Hepatocyte (in vitro differentiated cells): ENCODE data around the gene ZMYND19. TPM values are rescaled to one million over a fixed set of nuclear protein-coding genes. Genes with fewer than 3 reads are reported as not detected.

Source experiments
- DNase-seq: peaks from one replicate; pipeline ENCODE4 v3.0.0-alpha.2; 2016; ENCODE audit warnings: low spot score
- H2AFZ ChIP-seq: fragments of 200-600 bp; sonication (generic); 2 replicates; pipeline ENCODE4 v1.6.0; 2016; ENCODE audit warnings: antibody characterized with exemption, mild to moderate bottlenecking
- H3K27ac ChIP-seq: fragments of 200-600 bp; sonication (generic); 2 replicates; pipeline ENCODE4 v1.5.1; 2016; ENCODE audit warnings: mild to moderate bottlenecking
- H3K27me3 ChIP-seq: fragments of 200-600 bp; sonication (generic); 2 replicates; pipeline ENCODE4 v1.6.1; 2016
- H3K36me3 ChIP-seq: fragments of 200-600 bp; sonication (generic); replicated peaks from 2 replicates; pipeline ENCODE4 v1.5.1; 2016; ENCODE audit warnings: low read depth; ENCODE audit not compliant: insufficient read depth
- H3K4me1 ChIP-seq: fragments of 200-600 bp; sonication (generic); 2 replicates; pipeline ENCODE4 v1.5.1; 2016; ENCODE audit warnings: mild to moderate bottlenecking, moderate library complexity; ENCODE audit not compliant: insufficient read depth
- H3K4me2 ChIP-seq: fragments of 200-600 bp; sonication (generic); 2 replicates; pipeline ENCODE4 v1.6.0; 2016
- H3K4me3 ChIP-seq: fragments of 200-600 bp; sonication (generic); 2 replicates; pipeline ENCODE4 v1.5.1; 2016; ENCODE audit warnings: mild to moderate bottlenecking
- H3K79me2 ChIP-seq: fragments of 200-600 bp; sonication (generic); 2 replicates; pipeline ENCODE4 v1.6.0; 2017; ENCODE audit warnings: mild to moderate bottlenecking
- H3K9me2 ChIP-seq: fragments of 200-600 bp; sonication (generic); replicated peaks from 2 replicates; pipeline ENCODE4 v1.6.0; 2017; ENCODE audit warnings: mild to moderate bottlenecking; ENCODE audit not compliant: insufficient read depth
- H3K9me3 ChIP-seq: fragments of 200-600 bp; sonication (generic); 2 replicates; pipeline ENCODE4 v1.5.1; 2016; ENCODE audit warnings: low read depth, mild to moderate bottlenecking
- H4K20me1 ChIP-seq: fragments of 200-600 bp; sonication (generic); 2 replicates; pipeline ENCODE4 v1.6.0; 2016; ENCODE audit warnings: mild to moderate bottlenecking; ENCODE audit not compliant: insufficient read depth, poor library complexity, severe bottlenecking
- EZH2 ChIP-seq: fragments of 200-600 bp; sonication (generic); IDR thresholded peaks from 2 replicates; pipeline ENCODE4 v1.6.1; 2016; ENCODE audit warnings: antibody characterized with exemption, mild to moderate bottlenecking, borderline replicate concordance
- EZH2phosphoT487 ChIP-seq: fragments of 200-600 bp; sonication (generic); IDR thresholded peaks from one replicate; pipeline ENCODE4 v1.6.1; 2018; ENCODE audit warnings: antibody characterized with exemption, mild to moderate bottlenecking, low read depth, moderate library complexity; ENCODE audit not compliant: unreplicated experiment, severe bottlenecking
- WGBS: methylation state at CpG from one replicate; pipeline ENCODE4 v1.1.6; 2016; ENCODE audit warnings: low lambda C conversion rate; ENCODE audit errors: missing lambda C conversion rate; 5-methylcytosine and 5-hydroxymethylcytosine counted together
- polyA plus RNA-seq: library from polyadenylated mRNA; unstranded; fragments of >200 nt; fragmentation: Nextera tagmentation; extraction: Ambion mirVana; gene quantifications from 2 replicates; pipeline ENCODE4 v1.2.1, GENCODE V29; 2016
- total RNA-seq: library from RNA; depleted of rRNA; stranded (reverse); fragments of >200 nt; gene quantifications from 2 replicates; pipeline ENCODE4 v1.2.3, GENCODE V29; 2014
- TF ChIP-seq, protein P1 (sequence below): fragments of 200-600 bp; sonication (generic); IDR thresholded peaks from 2 replicates; pipeline ENCODE4 v1.5.1; 2016; ENCODE audit warnings: antibody characterized with exemption, mild to moderate bottlenecking; ENCODE audit not compliant: poor library complexity

The ZMYND19 gene
- total and polyA plus RNA-seq, 2 experiments from 2014 or later: 20.4 to 46.9 TPM

DNA sequence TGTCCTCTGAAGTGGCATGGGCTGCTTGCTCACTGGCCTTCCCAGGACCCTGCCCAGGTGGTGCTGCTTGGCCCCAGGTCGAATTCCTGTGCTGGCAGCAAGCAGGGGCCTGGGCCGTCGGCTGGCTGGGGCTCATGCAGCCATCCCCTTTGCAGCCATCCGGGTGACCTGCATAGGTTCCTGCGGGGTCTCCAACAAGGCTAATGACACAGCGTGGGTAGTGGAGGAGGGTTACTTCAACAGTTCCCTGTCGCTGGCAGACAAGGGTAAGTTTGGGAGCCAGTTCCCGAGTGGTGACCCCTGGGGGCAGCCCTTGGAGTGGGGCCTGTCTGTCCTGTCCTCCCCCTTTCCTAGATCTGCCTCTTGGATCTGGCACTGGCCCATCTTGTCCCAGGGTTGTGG is 22.4 kb upstream of the ZMYND19 start:
- DNase-seq: no peak
- Histone ChIP-seq H3K4me3 (no peak overlapping the region), H3K27ac (peak overlapping the region; percentile 100), H3K9me2 (no peaks in the 10 kb centered on the region), H3K27me3 (no peaks in the 10 kb centered on the region), H4K20me1 (peaks cover 3% of the 10 kb centered on the region), H3K4me1 (peaks cover 39% of the 10 kb centered on the region), H3K9me3 (no peaks in the 10 kb centered on the region), H2AFZ (no peak overlapping the region), H3K4me2 (peak overlapping the region; percentile 69), H3K36me3 (no peaks in the 10 kb centered on the region), H3K79me2 (peaks cover 76% of the 10 kb centered on the region)
- TF ChIP-seq, protein P1, sequence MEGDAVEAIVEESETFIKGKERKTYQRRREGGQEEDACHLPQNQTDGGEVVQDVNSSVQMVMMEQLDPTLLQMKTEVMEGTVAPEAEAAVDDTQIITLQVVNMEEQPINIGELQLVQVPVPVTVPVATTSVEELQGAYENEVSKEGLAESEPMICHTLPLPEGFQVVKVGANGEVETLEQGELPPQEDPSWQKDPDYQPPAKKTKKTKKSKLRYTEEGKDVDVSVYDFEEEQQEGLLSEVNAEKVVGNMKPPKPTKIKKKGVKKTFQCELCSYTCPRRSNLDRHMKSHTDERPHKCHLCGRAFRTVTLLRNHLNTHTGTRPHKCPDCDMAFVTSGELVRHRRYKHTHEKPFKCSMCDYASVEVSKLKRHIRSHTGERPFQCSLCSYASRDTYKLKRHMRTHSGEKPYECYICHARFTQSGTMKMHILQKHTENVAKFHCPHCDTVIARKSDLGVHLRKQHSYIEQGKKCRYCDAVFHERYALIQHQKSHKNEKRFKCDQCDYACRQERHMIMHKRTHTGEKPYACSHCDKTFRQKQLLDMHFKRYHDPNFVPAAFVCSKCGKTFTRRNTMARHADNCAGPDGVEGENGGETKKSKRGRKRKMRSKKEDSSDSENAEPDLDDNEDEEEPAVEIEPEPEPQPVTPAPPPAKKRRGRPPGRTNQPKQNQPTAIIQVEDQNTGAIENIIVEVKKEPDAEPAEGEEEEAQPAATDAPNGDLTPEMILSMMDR: no peak
- TF ChIP-seq EZH2phosphoT487 (no peak), EZH2 (no peak)
- WGBS: 85% methylated on average over 8 of the region's 8 CpGs

DNA sequence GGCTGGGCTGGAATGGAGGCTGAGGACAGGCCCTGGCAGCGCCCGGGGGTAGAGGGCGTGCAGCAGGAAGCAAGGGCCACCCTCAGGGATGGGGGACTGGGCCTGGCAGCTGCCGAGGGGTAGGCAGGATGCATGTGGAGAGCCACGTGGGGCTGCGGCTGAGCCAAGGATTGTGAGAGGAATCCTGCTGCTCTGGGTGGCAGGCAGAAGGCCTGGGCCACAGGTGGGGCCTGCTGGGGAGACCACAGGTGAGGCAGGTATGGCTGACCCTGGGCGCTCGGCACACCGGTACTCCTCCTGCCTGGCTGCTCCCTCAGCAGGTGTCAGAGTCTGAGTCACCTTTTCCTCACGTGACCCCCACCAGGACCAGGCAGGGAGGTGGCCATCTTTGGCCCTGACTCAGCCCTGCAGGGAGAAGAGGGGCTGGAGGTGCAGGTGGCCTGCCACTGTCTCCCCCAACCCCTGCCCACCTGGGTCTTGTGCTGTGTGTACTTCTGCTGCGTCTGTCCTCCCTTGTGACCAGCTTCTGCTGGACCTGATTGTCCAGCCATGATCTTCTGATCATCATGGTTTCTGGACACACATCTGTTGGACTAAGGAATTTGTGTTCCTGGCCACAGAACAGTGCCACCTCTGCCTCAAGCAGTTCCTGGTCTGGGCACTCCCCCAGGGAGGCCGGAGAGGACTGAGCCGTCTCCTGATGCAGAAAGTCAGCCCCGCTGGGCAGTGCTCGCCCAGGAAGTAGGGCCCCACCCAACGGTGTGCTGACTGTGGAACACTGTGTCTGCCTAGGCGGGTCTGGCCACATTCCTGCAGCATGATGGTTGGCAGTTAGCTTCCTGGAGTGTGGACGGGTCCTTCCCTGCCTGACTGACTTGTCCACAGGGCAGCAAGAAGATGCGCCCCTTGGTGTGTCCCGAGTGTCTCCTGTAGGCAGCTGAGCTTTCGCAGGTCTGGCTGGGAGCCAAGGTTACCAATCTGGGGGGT is 21.6 kb upstream of the ZMYND19 start:
- Histone ChIP-seq H4K20me1 (peaks cover 10% of the 10 kb centered on the region), H2AFZ (no peak overlapping the region), H3K79me2 (peaks cover 73% of the 10 kb centered on the region), H3K36me3 (no peaks in the 10 kb centered on the region), H3K4me1 (peaks cover 38% of the 10 kb centered on the region), H3K27me3 (no peaks in the 10 kb centered on the region), H3K9me3 (no peaks in the 10 kb centered on the region), H3K4me3 (no peak overlapping the region), H3K27ac (peak overlapping the region; percentile 100), H3K9me2 (no peaks in the 10 kb centered on the region), H3K4me2 (peak overlapping the region; percentile 69)
- 49% methylated on average over 21 of the region's 21 CpGs for WGBS
- peak; percentile 91 for DNase-seq
- no peak for TF ChIP-seq EZH2
- TF ChIP-seq, protein P1: no peak
- TF ChIP-seq EZH2phosphoT487: no peak

DNA sequence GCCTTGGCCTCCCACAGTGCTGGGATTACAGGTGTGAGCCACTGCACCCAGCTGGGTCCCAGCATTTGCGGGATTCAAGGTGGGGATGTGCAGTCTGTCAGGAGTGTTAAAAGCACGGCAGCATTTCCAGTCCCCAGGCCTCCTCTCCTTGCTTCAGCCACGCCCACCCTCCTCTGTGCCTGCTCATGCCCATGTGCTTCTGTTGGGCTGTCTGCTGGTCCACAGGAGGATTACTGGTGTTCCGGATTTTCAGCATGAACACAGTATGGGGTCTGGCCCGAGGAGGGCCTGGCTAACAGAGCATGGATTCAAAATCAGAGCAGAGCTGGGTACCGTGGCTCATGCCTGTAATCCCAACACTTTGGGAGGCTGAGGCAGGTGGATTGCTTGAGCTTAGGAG is 20.6 kb upstream of the ZMYND19 start:
- H3K4me2 ChIP-seq: no peak overlapping the region
- H4K20me1 ChIP-seq: peaks cover 20% of the 10 kb centered on the region
- H3K27ac ChIP-seq: peak overlapping the region; percentile 100
- H3K9me3 ChIP-seq: no peaks in the 10 kb centered on the region
- TF ChIP-seq, protein P1: no peak
- TF ChIP-seq EZH2: no peak
- TF ChIP-seq EZH2phosphoT487: no peak
- WGBS: 79% methylated on average over 6 of the region's 6 CpGs
- H3K79me2 ChIP-seq: peaks cover 73% of the 10 kb centered on the region
- H2AFZ ChIP-seq: no peak overlapping the region
- H3K4me1 ChIP-seq: peaks cover 46% of the 10 kb centered on the region
- H3K4me3 ChIP-seq: no peak overlapping the region
- H3K9me2 ChIP-seq: no peaks in the 10 kb centered on the region
- DNase-seq: no peak
- no peaks in the 10 kb centered on the region for H3K27me3 ChIP-seq
- no peaks in the 10 kb centered on the region for H3K36me3 ChIP-seq
